HEK293 (cell line): ENCODE measurements around the gene MYLK.

Source experiments
- CTCF ChIA-PET: fragments of 350-600 bp; formaldehyde crosslinking; extraction: SDS; loops from one replicate; lab custom pipeline; 2021; ENCODE audit warnings: antibody characterized with exemption; lab: Yijun Ruan, JAX
- POLR2A ChIA-PET: fragments of 300-600 bp; formaldehyde crosslinking; extraction: SDS; loops from one replicate; lab custom pipeline; 2020; ENCODE audit warnings: antibody characterized with exemption, inconsistent platforms; lab: Yijun Ruan, JAX
- H3K27ac ChIP-seq: fragments of 200-500 bp; sonication (Bioruptor generic); 2 replicates; pipeline ENCODE4 v1.5.1; 2014; ENCODE audit warnings: low read depth, low read length, control low read depth, inconsistent platforms; ENCODE audit errors: extremely low read depth
- H3K36me3 ChIP-seq, 2 experiments: fragments of 200-500 bp in 1 of 2; sonication (Bioruptor generic) in 1 of 2; 1 replicate in 1 of 2; 2 replicates in 1 of 2; pipeline ENCODE4 v1.5.1; 2014 to 2017; ENCODE audit warnings: inconsistent platforms in 2 of 2, low read length in 2 of 2; ENCODE audit not compliant: control insufficient read depth in 2 of 2, insufficient read depth in 1 of 2
- H3K4me1 ChIP-seq: fragments of 200-500 bp; sonication (Bioruptor generic); 2 replicates; pipeline ENCODE4 v1.5.1; 2014; ENCODE audit warnings: mild to moderate bottlenecking, low read length, inconsistent platforms; ENCODE audit not compliant: control insufficient read depth, insufficient read depth
- H3K4me3 ChIP-seq: 2 replicates; pipeline ENCODE4 v1.5.1; 2011; ENCODE audit warnings: low read depth, mild to moderate bottlenecking, control low read depth, low read length, moderate library complexity
- H3K9me3 ChIP-seq: fragments of 200-500 bp; sonication (Bioruptor generic); 2 replicates; pipeline ENCODE4 v1.5.1; 2014; ENCODE audit warnings: low read depth, low read length, inconsistent platforms; ENCODE audit not compliant: control insufficient read depth, insufficient read depth
- GLIS1 ChIP-seq: fragments of 450-650 bp; formaldehyde crosslinking; IDR thresholded peaks from 2 replicates; pipeline ENCODE4 v1.5.1; 2016; ENCODE audit warnings: missing biosample characterization, missing genetic modification characterization
- KLF1 ChIP-seq: fragments of 450-650 bp; formaldehyde crosslinking; IDR thresholded peaks from 2 replicates; pipeline ENCODE4 v1.5.1; 2016; ENCODE audit warnings: missing biosample characterization, missing genetic modification characterization
- KLF10 ChIP-seq: fragments of 450-650 bp; IDR thresholded peaks from 2 replicates; pipeline ENCODE4 v1.5.1; 2018; ENCODE audit warnings: missing biosample characterization, mild to moderate bottlenecking, missing genetic modification characterization
- KLF9 ChIP-seq: fragments of 450-650 bp; formaldehyde crosslinking; IDR thresholded peaks from 2 replicates; pipeline ENCODE4 v1.5.1; 2016; ENCODE audit warnings: missing biosample characterization, missing genetic modification characterization, low read depth
- MEIS1 ChIP-seq: sonication (generic); formaldehyde crosslinking; IDR thresholded peaks from 2 replicates; pipeline ENCODE4 v1.8.1; 2022; ENCODE audit warnings: missing genetic modification reagents, mild to moderate bottlenecking, borderline replicate concordance
- SP2 ChIP-seq: fragments of 450-650 bp; formaldehyde crosslinking; IDR thresholded peaks from 2 replicates; pipeline ENCODE4 v1.5.1; 2016; ENCODE audit warnings: missing biosample characterization, missing genetic modification characterization
- ZBTB21 ChIP-seq: fragments of 450-650 bp; formaldehyde crosslinking; IDR thresholded peaks from 2 replicates; pipeline ENCODE4 v1.5.1; 2017; ENCODE audit warnings: missing biosample characterization, missing genetic modification characterization
- ZFP3 ChIP-seq: fragments of 450-650 bp; formaldehyde crosslinking; IDR thresholded peaks from 2 replicates; pipeline ENCODE4 v1.5.1; 2016; ENCODE audit warnings: low read depth, missing biosample characterization, missing genetic modification characterization
- ZNF10 ChIP-seq: fragments of 450-650 bp; formaldehyde crosslinking; IDR thresholded peaks from 2 replicates; pipeline ENCODE4 v1.5.1; 2017; ENCODE audit warnings: missing biosample characterization, missing genetic modification characterization
- ZNF155 ChIP-seq: fragments of 450-650 bp; formaldehyde crosslinking; IDR thresholded peaks from 2 replicates; pipeline ENCODE4 v1.5.1; 2016; ENCODE audit warnings: missing biosample characterization, missing genetic modification characterization
- ZNF174 ChIP-seq: fragments of 450-650 bp; formaldehyde crosslinking; IDR thresholded peaks from 2 replicates; pipeline ENCODE4 v1.5.0; 2017; ENCODE audit warnings: missing biosample characterization, mild to moderate bottlenecking, missing genetic modification characterization
- ZNF239 ChIP-seq: fragments of 450-650 bp; formaldehyde crosslinking; IDR thresholded peaks from 2 replicates; pipeline ENCODE4 v1.5.1; 2016; ENCODE audit warnings: missing biosample characterization, missing genetic modification characterization
- ZNF433 ChIP-seq: fragments of 450-650 bp; formaldehyde crosslinking; IDR thresholded peaks from 2 replicates; pipeline ENCODE4 v1.5.1; 2016; ENCODE audit warnings: missing biosample characterization, missing genetic modification characterization, low read depth
- ZNF501 ChIP-seq: fragments of 450-650 bp; formaldehyde crosslinking; IDR thresholded peaks from 2 replicates; pipeline ENCODE4 v1.5.1; 2016; ENCODE audit warnings: missing biosample characterization, missing genetic modification characterization
- ZNF549 ChIP-seq: fragments of 450-650 bp; IDR thresholded peaks from 2 replicates; pipeline ENCODE4 v1.5.1; 2018; ENCODE audit warnings: missing biosample characterization, missing genetic modification characterization, mild to moderate bottlenecking, inconsistent platforms, moderate library complexity
- ZNF624 ChIP-seq: fragments of 450-650 bp; formaldehyde crosslinking; IDR thresholded peaks from 2 replicates; pipeline ENCODE4 v1.5.1; 2017; ENCODE audit warnings: missing biosample characterization, missing genetic modification characterization
- ZNF777 ChIP-seq: fragments of 450-650 bp; formaldehyde crosslinking; IDR thresholded peaks from 2 replicates; pipeline ENCODE4 v1.5.1; 2017; ENCODE audit warnings: missing biosample characterization, missing genetic modification characterization, borderline replicate concordance
- ZNF792 ChIP-seq: fragments of 450-650 bp; formaldehyde crosslinking; IDR thresholded peaks from 2 replicates; pipeline ENCODE4 v1.5.1; 2016; ENCODE audit warnings: missing biosample characterization, missing genetic modification characterization
- TF ChIP-seq, protein P1 (sequence below): fragments of 450-650 bp; formaldehyde crosslinking; IDR thresholded peaks from 2 replicates; pipeline ENCODE4 v1.5.1; 2016; ENCODE audit warnings: missing biosample characterization, missing genetic modification characterization
- TF ChIP-seq, protein P2 (sequence below): fragments of 450-650 bp; formaldehyde crosslinking; IDR thresholded peaks from 2 replicates; pipeline ENCODE4 v1.5.1; 2016; ENCODE audit warnings: missing biosample characterization, missing genetic modification characterization
- TF ChIP-seq, protein P3 (sequence below): fragments of 450-650 bp; formaldehyde crosslinking; IDR thresholded peaks from 2 replicates; pipeline ENCODE4 v1.5.1; 2016; ENCODE audit warnings: missing biosample characterization, missing genetic modification characterization

The MYLK gene

DNA sequence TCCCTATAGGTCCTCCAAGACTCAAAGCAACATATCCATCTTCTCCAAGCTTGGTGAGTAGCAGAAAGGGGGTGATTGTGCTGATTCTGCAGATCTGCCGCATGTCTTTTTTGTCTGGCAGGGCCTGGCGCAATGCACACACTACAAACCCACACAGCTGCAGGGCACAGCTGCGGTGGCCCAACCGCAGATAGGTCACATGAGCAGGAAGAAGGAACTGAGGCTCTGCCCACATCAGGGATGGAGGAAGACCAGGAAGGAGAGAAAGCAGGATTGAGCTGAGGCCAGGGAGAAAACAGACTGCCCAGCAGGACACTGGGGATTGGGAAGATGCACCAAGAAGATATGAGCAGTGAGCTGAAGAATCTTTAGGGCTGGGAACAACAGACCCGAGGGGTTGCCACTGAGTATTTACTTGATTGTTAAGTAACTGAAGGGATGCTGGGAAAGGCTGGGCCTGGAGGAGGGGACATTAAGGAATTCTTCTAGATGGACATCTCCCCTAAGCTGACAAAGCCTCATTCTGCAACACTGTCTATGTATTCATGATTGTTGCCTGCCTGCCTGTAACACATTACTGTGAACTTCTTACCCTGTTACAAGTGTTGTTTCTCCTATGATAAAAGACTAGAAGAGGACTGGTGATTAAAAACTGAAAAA lies 126.7 kb downstream of the MYLK start:
- no peak overlapping the region for H3K4me3 ChIP-seq
- H3K36me3 ChIP-seq: no peaks in the 10 kb centered on the region
- no peaks in the 10 kb centered on the region for H3K4me1 ChIP-seq
- no peak overlapping the region for H3K27ac ChIP-seq
- TF ChIP-seq, protein P1, sequence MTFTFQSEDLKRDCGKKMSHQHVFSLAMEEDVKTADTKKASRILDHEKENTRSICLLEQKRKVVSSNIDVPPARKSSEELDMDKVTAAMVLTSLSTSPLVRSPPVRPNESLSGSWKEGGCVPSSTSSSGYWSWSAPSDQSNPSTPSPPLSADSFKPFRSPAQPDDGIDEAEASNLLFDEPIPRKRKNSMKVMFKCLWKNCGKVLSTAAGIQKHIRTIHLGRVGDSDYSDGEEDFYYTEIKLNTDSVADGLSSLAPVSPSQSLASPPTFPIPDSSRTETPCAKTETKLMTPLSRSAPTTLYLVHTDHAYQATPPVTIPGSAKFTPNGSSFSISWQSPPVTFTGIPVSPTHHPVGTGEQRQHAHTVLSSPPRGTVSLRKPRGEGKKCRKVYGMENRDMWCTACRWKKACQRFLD (tag by site-specific recombination): no peak
- TF ChIP-seq ZNF792 (tag by site-specific recombination): no peak
- ChIA-PET CTCF (interaction anchor here (0.8 kb wide), 1 partner anchor 562 kb away, joined by 3 read pairs; no protein-coding TSS in a partner anchor), POLR2A (no interaction called here)
- H3K9me3 ChIP-seq: no peaks in the 10 kb centered on the region

DNA sequence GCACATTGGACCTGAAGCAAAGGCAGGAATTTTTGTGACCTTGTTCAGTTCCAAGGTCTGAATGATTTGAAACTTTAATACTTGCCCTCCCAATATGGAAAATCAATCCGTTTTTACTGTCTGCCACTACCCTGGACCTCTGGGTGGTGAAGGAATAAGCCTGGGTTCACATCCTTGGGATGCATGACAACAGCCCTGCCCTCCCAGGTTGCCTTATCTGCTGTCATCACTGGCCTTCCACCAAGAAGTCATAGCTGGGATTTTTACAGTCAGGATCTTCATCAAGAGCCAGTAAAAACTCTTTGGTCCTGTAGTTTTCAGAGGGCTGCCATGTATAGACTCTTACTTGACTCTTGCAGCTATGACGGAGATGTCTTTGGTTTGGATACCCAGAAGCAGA lies 128.6 kb downstream of the MYLK start:
- no peak for TF ChIP-seq ZBTB21 (tag by site-specific recombination)
- no peak for TF ChIP-seq GLIS1
- TF ChIP-seq ZNF155 (tag by site-specific recombination): no peak
- no peak for TF ChIP-seq KLF10 (tag by site-specific recombination)
- TF ChIP-seq, protein P2, sequence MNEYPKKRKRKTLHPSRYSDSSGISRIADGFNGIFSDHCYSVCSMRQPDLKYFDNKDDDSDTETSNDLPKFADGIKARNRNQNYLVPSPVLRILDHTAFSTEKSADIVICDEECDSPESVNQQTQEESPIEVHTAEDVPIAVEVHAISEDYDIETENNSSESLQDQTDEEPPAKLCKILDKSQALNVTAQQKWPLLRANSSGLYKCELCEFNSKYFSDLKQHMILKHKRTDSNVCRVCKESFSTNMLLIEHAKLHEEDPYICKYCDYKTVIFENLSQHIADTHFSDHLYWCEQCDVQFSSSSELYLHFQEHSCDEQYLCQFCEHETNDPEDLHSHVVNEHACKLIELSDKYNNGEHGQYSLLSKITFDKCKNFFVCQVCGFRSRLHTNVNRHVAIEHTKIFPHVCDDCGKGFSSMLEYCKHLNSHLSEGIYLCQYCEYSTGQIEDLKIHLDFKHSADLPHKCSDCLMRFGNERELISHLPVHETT: no peak
- TF ChIP-seq ZFP3: no peak
- TF ChIP-seq, protein P3, sequence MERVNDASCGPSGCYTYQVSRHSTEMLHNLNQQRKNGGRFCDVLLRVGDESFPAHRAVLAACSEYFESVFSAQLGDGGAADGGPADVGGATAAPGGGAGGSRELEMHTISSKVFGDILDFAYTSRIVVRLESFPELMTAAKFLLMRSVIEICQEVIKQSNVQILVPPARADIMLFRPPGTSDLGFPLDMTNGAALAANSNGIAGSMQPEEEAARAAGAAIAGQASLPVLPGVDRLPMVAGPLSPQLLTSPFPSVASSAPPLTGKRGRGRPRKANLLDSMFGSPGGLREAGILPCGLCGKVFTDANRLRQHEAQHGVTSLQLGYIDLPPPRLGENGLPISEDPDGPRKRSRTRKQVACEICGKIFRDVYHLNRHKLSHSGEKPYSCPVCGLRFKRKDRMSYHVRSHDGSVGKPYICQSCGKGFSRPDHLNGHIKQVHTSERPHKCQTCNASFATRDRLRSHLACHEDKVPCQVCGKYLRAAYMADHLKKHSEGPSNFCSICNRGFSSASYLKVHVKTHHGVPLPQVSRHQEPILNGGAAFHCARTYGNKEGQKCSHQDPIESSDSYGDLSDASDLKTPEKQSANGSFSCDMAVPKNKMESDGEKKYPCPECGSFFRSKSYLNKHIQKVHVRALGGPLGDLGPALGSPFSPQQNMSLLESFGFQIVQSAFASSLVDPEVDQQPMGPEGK (tag by site-specific recombination): no peak
- TF ChIP-seq KLF1 (tag by site-specific recombination): no peak
- no peak for TF ChIP-seq ZNF501 (tag by site-specific recombination)
- no peak for TF ChIP-seq MEIS1 (CRISPR knock-in tag)
- TF ChIP-seq ZNF239 (tag by site-specific recombination): no peak
- no peak for TF ChIP-seq KLF9 (tag by site-specific recombination)
- no peak for TF ChIP-seq ZNF433
- no peak for TF ChIP-seq SP2
- no peak for TF ChIP-seq ZNF10
- TF ChIP-seq ZNF174 (tag by site-specific recombination): no peak
- TF ChIP-seq ZNF624 (tag by site-specific recombination): no peak
- TF ChIP-seq ZNF777 (tag by site-specific recombination): no peak
- no peak for TF ChIP-seq ZNF549
- TF ChIP-seq, all 188 proteins: peak for 0
- Histone ChIP-seq H3K36me3 (peaks cover 0 to 4% of the 10 kb centered on the region in 2 experiments; a peak in 1 of 3 replicates), H3K4me1 (no peaks in the 10 kb centered on the region), H3K4me3 (no peak overlapping the region), H3K9me3 (no peaks in the 10 kb centered on the region), H3K27ac (no peak overlapping the region)
- CTCF ChIA-PET: no interaction called here
- POLR2A ChIA-PET: no interaction called here
